Measurements from ENCODE around the gene PDS5B. TPM values are rescaled to one million over a fixed set of nuclear protein-coding genes. Genes with fewer than 3 reads are reported as not detected.

PDS5B gene
- total RNA-seq, 4 donors from 2014 or later: 37.1 to 78.9 (median 44.9) TPM

DNA sequence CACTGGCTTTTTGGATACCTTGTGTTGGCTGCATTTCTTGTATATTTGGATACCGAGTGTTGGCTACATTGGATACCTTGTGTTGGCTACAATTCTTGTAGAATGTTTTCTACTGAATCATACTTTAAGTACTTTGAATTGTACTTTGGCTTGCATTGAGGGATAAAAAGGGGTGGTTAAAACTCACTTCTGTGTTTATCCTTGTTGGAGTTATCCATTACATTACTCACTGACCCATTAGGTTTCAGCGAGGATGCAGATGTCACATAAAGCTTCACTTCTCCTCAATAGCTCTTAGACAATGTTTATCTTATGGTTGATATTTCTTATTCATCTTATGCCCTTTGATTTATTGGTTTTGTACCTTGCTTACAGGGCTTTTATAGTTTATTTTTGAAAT, 43.1 kb downstream of the PDS5B start:
- Histone ChIP-seq H3K4me3 (no peak overlapping the region), H3K9me3 (no peaks in the 10 kb centered on the region), H3K27me3 (no peaks in the 10 kb centered on the region), H3K36me3 (peaks cover 0 to 4% of the 10 kb centered on the region in 2 donors), H3K4me1 (peaks cover 0 to 67% (median 7%) of the 10 kb centered on the region in 3 donors), H3K27ac (no peak overlapping the region)
- TF ChIP-seq POLR2A (IDR thresholded peaks at IDR 0.05): no peak
- no peak for TF ChIP-seq POLR2AphosphoS5 (IDR thresholded peaks at IDR 0.05)
- TF ChIP-seq, protein P1, sequence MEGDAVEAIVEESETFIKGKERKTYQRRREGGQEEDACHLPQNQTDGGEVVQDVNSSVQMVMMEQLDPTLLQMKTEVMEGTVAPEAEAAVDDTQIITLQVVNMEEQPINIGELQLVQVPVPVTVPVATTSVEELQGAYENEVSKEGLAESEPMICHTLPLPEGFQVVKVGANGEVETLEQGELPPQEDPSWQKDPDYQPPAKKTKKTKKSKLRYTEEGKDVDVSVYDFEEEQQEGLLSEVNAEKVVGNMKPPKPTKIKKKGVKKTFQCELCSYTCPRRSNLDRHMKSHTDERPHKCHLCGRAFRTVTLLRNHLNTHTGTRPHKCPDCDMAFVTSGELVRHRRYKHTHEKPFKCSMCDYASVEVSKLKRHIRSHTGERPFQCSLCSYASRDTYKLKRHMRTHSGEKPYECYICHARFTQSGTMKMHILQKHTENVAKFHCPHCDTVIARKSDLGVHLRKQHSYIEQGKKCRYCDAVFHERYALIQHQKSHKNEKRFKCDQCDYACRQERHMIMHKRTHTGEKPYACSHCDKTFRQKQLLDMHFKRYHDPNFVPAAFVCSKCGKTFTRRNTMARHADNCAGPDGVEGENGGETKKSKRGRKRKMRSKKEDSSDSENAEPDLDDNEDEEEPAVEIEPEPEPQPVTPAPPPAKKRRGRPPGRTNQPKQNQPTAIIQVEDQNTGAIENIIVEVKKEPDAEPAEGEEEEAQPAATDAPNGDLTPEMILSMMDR (IDR thresholded peaks at IDR 0.05): no peak
- TF ChIP-seq EP300 (IDR thresholded peaks at IDR 0.05): no peak
- ATAC-seq: no peak
- 48 to 54% methylated on average over 2 of the region's 2 CpGs for WGBS, 2 donors (ENCODE audit: low coverage in 1 of 2)

DNA sequence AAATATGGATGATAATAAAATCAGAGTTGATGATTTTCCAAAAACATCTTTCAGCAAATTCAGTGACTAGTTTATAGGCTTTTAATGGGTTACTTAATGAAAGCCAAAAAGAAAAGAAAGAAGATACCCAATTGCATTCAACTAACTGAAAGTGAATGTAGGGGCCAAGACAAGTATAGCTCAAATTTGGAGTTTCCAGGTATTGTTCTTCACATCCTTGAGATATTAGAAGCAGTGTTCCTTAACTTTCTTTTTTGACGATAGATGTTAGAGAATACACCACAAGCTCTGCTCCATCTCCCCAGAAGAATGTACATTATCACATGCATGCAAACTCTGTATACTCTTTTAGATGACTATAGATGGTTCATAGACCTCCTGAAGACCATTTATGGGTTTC, 43.6 kb downstream of the PDS5B start:
- H3K4me1 ChIP-seq: peaks cover 0 to 65% (median 3%) of the 10 kb centered on the region in 3 donors
- 88 to 100% methylated on average over 1 of the region's 1 CpG for WGBS, 2 donors (ENCODE audit: low coverage in 1 of 2)

DNA sequence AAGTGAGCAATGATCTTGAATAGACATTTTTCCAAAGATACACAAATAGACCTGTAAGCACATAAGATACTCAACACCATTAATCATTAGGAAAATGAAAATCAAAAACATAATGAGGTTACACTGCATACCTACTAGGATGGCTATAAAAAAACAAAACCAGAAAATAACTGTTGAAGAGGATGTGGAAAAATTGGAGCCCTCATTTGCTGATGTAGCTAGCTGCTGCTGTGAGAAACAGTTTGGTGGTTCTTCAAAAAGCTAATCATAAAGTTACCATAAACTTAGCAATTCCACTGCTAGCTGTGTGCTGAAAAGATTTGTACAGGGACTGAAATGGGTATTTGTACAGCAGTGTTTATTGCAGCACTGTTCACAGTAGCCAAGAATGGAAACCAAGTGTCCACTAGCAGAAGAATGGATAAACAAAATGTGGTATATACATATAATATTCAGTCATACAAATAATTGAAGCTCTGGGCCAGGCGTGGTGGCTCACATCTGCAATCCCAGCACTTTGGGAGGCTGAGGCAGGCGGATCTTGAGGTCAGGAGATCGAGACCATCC, 46.2 kb downstream of the PDS5B start:
- Histone ChIP-seq H3K27me3 (no peaks in the 10 kb centered on the region), H3K9me3 (no peaks in the 10 kb centered on the region), H3K27ac (no peak overlapping the region), H3K4me1 (peaks cover 0 to 53% (median 0%) of the 10 kb centered on the region in 3 donors), H3K36me3 (peaks cover 0 to 4% of the 10 kb centered on the region in 2 donors), H3K4me3 (no peak overlapping the region)
- WGBS, 2 donors (ENCODE audit: low coverage in 1 of 2): 57 to 91% methylated on average over 1 to 3 of the region's 3 CpGs
- TF ChIP-seq POLR2AphosphoS5 (IDR thresholded peaks at IDR 0.05): no peak
- TF ChIP-seq, protein P1 (IDR thresholded peaks at IDR 0.05): no peak
- no peak for TF ChIP-seq EP300 (IDR thresholded peaks at IDR 0.05)
- TF ChIP-seq POLR2A (IDR thresholded peaks at IDR 0.05): no peak
- ATAC-seq: no peak

More for the DNA sequence above, 43.6 kb downstream of the PDS5B start:
- Histone ChIP-seq H3K27me3 (no peaks in the 10 kb centered on the region), H3K4me3 (no peak overlapping the region), H3K27ac (no peak overlapping the region), H3K36me3 (peaks cover 0 to 4% of the 10 kb centered on the region in 2 donors), H3K9me3 (no peaks in the 10 kb centered on the region)
- no peak for ATAC-seq
- TF ChIP-seq EP300 (IDR thresholded peaks at IDR 0.05) (no peak), POLR2A (IDR thresholded peaks at IDR 0.05) (no peak), POLR2AphosphoS5 (IDR thresholded peaks at IDR 0.05) (no peak)
- TF ChIP-seq, protein P1 (IDR thresholded peaks at IDR 0.05): no peak

DNA sequence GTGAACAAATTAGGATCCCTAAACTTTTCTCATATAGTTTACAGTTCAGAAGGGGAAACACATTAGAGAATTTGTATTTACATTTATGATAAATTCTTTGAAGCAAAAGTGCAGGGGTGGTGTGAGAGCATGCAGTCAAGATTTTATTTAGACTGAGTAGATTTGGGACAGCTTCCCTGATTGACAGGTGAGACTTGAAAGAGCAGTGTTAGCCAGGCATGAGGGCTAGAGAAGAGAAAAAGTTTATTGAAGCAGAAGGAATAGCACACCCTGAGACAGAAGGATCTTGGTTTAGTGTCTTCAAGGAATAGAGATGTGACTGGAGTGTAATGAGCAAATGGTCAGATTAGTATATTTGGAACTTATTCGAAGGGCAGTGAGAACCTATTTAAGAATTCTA, 50.5 kb downstream of the PDS5B start:
- Histone ChIP-seq H3K4me1 (peaks cover 0 to 52% (median 0%) of the 10 kb centered on the region in 3 donors), H3K36me3 (no peaks in the 10 kb centered on the region), H3K9me3 (no peaks in the 10 kb centered on the region), H3K27ac (no peak overlapping the region), H3K4me3 (no peak overlapping the region), H3K27me3 (no peaks in the 10 kb centered on the region)
- no peak for ATAC-seq
- 75 to 86% methylated on average over 1 of the region's 1 CpG for WGBS, 2 donors (ENCODE audit: low coverage in 1 of 2)
- TF ChIP-seq EP300 (IDR thresholded peaks at IDR 0.05): no peak
- TF ChIP-seq POLR2A (IDR thresholded peaks at IDR 0.05): no peak
- TF ChIP-seq POLR2AphosphoS5 (IDR thresholded peaks at IDR 0.05): no peak
- TF ChIP-seq, protein P1 (IDR thresholded peaks at IDR 0.05): no peak

DNA sequence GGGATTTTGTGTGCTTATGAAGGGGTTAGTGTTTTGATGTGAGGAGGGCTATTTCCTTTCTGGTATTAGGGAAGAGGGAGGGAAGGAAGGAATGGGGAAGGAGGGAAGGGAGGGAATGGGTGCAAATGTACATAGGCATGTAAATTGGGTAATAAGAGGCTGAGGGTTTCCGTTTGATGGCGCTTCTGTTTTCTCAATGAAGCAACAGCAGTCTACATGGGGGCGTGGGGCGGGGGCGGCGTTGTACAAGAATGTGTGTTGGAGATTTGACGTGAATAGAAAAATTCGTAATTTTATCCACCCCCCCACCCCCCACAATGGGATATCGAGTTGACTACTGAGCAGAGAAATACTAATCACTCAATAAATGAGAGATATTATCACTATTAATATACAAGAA, 52.5 kb downstream of the PDS5B start:
- Histone ChIP-seq H3K27me3 (no peaks in the 10 kb centered on the region), H3K27ac (no peak overlapping the region), H3K4me1 (peaks cover 0 to 58% (median 0%) of the 10 kb centered on the region in 3 donors), H3K9me3 (no peaks in the 10 kb centered on the region), H3K4me3 (no peak overlapping the region), H3K36me3 (no peaks in the 10 kb centered on the region)
- no peak for ATAC-seq
- 78 to 82% methylated on average over 9 of the region's 9 CpGs for WGBS, 2 donors (ENCODE audit: low coverage in 1 of 2)
- TF ChIP-seq POLR2A (IDR thresholded peaks at IDR 0.05) (no peak), EP300 (IDR thresholded peaks at IDR 0.05) (no peak), POLR2AphosphoS5 (IDR thresholded peaks at IDR 0.05) (no peak)
- TF ChIP-seq, protein P1 (IDR thresholded peaks at IDR 0.05): no peak

Measured in gastroesophageal sphincter (tissue), 4 donors.